Measurements from ENCODE around the gene SF1. TPM values are rescaled to one million over a fixed set of nuclear protein-coding genes. Genes with fewer than 3 reads are reported as not detected.
A peak's percentile ranks its signal among the peaks of the same experiment; 100 is the strongest.

The SF1 gene
- total RNA-seq, 1 donor from 2014 or later = 104 TPM

GRCh38 chr11:64801561-64802369, 23.4 kb upstream of the SF1 start:
- ATAC-seq (no peak), DNase-seq (ENCODE audit: low spot score) (no peak)

GRCh38 chr11:64801158-64801464, 22.8 kb upstream of the SF1 start:
- no peak for DNase-seq (ENCODE audit: low spot score)
- no peak for ATAC-seq

- ATAC-seq (no peak), DNase-seq (ENCODE audit: low spot score) (no peak)
These were observed 22.2 kb upstream of the SF1 start for GRCh38 chr11:64800303-64801157.

GRCh38 chr11:64799623-64800302, 21.4 kb upstream of the SF1 start:
- ATAC-seq = no peak
- DNase-seq (ENCODE audit: low spot score) = no peak

GRCh38 chr11:64799256-64799622, 20.9 kb upstream of the SF1 start:
- no peak for DNase-seq (ENCODE audit: low spot score)

GRCh38 chr11:64796757-64797541, 18.6 kb upstream of the SF1 start:
- DNase-seq (ENCODE audit: low spot score) (no peak), ATAC-seq (no peak)

More at GRCh38 chr11:64799256-64799622, 20.9 kb upstream of the SF1 start:
- no peak for ATAC-seq

- DNase-seq (ENCODE audit: low spot score) (no peak), ATAC-seq (no peak)
These were observed 17.9 kb upstream of the SF1 start for GRCh38 chr11:64796047-64796756.

GRCh38 chr11:64794526-64794925, 16.2 kb upstream of the SF1 start:
- DNase-seq (ENCODE audit: low spot score) = no peak
- ATAC-seq = no peak

GRCh38 chr11:64793271-64794160, 15.2 kb upstream of the SF1 start:
- no peak for DNase-seq (ENCODE audit: low spot score)
- ATAC-seq = no peak

GRCh38 chr11:64792482-64792881, 14.1 kb upstream of the SF1 start:
- DNase-seq (ENCODE audit: low spot score) (no peak), ATAC-seq (no peak)

- ATAC-seq = no peak
- DNase-seq (ENCODE audit: low spot score) = no peak
These were observed 13.5 kb upstream of the SF1 start for GRCh38 chr11:64791781-64792291.

GRCh38 chr11:64790205-64791095, 12.1 kb upstream of the SF1 start:
- no peak for ATAC-seq
- DNase-seq (ENCODE audit: low spot score) = no peak

- ATAC-seq = no peak
- DNase-seq (ENCODE audit: low spot score) = no peak
These were observed 11.2 kb upstream of the SF1 start for GRCh38 chr11:64789331-64790204.

- DNase-seq (ENCODE audit: low spot score) = no peak
- ATAC-seq = no peak
These were observed 10.2 kb upstream of the SF1 start for GRCh38 chr11:64788321-64789215.

GRCh38 chr11:64787526-64788320, 9.4 kb upstream of the SF1 start:
- DNase-seq (ENCODE audit: low spot score) = no peak
- ATAC-seq = peak; percentile 88
